ENCODE results near the gene CDC42BPA.
A peak's percentile ranks its signal among the peaks of the same experiment; 100 is the strongest.
"Not testable (repeated sequence)": the region's sequence is repeated elsewhere in the genome, so short reads cannot be mapped to it uniquely, and the experiment has no call there.

The CDC42BPA gene

DNA sequence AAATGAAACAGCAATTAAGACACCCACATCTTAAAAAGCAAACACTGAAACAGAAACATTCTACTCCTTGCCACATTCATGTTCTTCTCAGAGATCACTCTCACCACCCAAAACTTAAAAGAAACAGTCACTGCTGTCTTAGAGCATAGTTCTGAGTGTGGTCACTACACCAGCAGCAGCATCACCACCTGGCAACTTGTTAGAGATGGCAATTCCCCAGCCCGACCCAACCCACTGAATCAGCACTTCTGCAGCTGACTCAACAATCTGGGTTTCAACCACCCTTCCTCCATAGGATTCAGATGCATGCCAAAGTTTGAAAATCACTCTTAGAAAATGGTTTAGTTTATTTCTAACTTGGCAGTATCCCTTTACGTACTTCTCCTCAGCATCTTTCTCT is 126.1 kb downstream of the CDC42BPA start:
- DNase-seq = peak; percentile 40

DNA sequence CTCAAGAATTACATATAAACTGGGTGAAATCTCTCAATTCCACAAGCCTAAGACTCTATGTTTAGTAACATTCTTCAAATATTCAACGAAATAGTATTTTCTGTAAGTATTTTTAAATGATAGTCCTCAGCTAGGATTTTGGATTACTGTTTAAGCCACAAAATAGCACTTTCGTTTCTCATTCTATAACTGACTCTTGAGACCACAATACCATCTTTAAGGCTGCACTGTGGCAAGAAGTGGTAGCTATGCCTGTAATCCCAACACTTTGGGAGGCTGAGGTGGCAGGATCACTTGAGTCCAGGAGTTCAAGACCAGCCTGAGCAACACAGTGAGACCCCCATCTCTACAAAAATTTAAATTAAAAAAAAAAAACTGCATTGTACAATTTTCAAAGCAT is 126.7 kb downstream of the CDC42BPA start:
- no peak for DNase-seq

DNA sequence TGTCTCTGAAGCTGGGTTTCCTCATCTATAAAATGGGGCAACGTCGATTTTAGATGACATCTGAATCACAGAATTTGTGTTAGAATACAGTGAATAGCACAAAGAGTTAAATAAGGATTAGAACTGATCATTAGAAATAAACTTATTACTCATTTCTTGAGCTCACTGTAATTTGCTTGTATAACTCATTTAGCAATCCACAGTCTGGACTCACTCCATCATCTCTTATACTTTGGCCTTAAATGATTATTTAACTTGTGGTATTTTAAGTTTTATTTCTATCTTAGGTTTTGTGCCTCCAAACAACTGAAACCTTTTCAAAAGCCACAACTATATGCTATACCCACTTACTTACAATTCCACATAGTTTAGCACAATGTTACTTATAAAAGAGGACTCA is 128.0 kb downstream of the CDC42BPA start:
- DNase-seq = no peak

DNA sequence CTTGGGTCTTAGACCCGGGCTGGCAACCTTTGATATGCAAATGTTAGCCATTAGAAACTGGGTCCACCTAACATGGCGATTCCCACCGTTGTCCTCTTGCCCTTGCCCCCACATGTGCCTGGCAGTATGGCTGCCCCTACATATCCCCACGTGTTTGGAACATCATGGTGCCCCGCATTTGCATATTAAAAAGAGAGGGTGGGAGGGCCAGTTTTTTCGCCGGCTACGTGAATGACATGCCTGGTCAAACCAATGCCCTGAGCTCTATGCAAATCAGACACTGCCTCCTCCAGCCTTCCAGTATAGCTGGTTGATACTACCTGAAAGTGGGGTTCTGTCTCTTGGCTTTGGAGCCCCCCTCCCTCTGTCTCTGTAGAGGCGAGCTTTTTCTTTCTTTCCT is 133.0 kb downstream of the CDC42BPA start:
- DNase-seq = no peak

DNA sequence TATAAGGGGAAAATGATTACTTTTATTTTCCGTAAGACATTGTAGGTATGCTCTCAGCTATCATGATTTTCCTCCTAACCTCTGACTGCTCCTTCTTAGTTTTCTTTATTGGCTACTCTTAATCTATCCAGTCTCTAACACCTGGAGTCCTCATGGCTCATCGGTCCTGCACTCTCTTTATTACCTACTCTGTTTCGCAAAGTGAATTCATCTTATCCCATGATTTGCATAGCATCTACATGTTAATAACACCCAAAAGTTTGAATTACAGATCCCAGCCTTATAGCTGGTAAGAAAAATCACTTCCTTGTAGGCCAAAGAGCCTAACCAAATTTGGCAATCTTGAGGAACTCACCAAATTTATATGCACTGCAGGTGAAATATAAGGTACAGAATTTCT is 136.3 kb downstream of the CDC42BPA start:
- DNase-seq = no peak

DNA sequence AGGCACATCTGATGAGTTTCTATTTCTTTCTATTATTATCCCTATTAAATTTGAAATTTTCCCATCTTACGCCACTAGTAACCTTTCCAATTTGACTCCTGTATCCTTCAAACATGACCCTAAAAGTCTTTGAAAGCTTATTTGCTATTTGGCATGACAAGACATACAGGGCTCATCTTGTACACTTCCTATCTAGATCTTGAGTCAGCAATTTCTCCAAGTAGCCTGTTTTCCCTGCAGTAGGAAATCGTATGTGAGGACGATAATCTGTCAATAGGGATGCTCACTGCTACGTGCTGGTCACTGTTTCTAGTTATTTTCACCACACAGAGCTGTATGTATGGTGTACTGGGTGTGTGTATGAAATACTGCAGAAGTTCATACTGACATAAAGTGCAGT is 142.7 kb downstream of the CDC42BPA start:
- DNase-seq = no peak

DNA sequence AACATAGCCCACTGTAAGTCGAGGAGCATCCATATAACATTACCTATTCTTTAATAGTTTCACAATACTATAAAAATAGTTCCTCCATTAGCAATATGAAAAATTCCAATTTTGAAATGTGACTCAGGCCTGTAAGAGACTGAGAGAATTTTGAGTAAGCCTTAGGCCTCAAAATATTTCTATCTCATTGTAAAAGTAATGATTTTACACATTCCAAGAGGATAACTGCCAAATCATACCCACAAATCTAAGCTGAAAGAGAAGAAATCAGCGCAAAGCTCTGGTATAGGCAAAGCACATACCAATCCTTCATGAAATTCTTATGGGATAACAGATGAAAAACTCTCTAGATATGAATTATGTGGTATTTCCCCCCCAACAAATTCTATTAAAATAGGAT is 144.1 kb downstream of the CDC42BPA start:
- no peak for DNase-seq

DNA sequence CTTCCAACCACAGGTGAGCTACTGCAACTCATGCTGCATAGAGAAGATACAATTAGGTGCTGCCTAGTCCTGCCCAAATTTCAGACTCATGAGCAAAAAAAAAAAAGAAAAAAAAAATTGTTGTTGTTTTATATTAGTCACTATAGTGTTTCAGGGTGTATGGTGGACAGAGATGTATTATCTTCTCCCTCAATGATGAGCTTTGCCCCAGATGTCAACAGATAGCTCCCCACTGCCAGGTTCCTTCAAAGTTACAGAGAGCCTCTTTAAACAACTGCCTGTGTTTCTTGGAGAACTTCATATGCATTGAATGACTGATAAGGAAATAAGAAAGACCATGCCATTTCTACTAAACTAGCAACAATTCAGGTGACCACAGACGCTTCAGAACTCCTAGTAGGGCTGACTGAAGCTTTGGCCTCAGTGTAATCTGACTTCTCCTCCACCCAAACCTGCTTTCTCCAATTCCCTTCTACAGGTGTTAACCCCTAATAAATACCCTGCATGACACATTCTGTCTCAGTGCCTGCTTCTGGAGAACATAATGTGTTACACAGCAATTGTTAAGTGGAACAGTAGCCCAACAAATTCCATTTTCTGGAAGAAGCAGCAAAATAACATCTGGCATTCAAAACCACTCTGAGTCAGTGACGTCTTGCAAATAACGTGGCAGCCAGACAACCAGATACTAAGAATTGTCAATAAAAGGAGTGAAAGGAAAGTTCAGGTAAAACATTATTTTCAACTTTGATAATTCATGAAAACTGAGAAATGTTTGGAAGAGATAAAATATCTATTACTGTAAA is 147.7 kb downstream of the CDC42BPA start:
- no peak for DNase-seq

DNA sequence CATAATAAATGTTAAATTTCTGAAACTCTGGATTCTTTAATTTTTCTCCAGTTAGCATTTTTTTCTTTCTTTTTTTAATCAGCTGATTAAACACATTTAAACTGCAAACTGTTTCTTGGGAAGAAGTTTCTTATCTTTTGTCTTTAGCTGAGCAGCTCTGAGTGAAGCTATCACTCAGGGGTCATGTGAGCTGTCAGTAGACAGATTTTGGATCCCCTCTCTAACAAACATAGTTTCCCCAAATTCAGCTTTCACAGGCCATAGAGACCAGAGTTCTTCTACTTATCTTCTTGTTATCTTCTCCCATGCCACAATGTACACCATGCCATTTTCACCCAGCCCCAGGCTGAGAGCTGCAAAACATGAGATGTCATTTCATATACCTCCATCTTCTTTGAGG is 148.9 kb downstream of the CDC42BPA start:
- no peak for DNase-seq

DNA sequence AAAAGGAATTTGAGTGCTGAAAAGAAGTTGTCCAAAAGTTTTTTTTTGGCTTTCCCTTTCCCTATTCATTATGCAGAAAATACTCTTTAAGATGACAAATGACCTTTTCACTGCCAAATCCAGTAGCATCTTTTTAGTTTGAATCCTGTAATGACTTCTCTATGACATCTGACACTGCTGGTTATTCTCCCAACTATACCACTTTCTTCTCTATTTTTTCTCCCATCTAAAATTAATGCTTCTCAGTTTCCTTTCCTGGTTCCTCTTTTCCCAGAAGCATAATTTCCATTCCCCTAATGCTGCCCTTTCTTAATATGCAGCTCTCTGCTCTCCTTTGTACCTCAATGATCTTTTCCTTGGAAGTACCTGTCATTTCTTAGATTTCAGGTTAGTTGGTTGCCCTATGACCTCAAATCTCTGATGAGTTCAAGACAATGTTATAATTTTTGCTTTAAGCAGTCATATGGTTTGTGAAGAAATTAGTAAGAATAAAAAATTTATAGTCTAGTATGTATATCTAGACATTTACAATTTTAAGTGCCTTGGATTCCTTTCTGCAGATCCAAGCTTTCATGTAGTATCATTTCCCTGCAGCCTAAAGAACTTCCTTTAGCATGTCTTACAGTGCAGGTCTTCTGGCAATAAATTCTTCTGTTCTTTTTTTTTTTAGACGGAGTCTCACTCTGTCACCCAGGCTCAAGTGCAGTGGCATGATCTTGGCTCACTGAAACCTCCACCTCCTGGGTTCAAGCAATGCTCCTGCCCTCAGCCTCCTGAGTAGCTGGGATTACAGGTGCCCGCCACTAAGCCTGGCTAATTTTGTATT is 150.8 kb downstream of the CDC42BPA start:
- no peak for DNase-seq

DNA sequence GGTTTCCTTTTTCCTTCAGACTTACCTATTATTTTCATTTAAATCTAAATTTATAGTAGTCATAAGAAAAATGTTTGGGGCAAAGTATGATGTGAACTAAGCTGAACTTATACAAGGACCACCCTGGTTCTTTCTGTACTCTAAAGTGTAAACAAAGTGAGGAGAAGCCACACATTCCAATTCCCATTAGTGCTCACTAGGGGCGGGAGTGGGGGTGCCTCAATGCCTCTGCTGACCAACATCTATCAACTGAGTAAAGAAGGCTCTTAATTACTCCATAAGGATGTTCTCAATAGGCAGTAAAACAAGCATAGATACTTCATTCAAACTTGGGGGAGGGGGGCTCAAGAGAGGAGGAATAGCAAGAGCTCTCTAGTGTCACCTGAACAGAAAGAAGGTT is 151.7 kb downstream of the CDC42BPA start:
- DNase-seq = no peak

DNA sequence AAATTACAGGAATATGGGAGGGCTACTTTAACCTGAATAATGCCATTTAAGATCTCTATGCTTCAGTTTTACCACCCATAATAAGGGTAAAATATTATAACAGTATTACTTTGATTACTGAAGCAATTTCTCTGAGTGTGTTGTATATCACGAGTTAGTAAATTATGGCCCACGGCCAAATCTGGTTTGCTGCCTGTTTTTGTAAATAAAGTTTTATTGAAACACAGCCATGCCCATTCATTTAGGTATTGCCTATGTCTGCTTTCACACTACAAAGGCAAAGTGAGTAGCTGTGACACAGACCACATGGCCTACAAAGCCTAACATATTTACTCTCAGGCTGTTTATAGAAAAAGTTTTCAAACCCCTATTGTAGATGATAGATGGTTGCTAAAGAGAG is 156.8 kb downstream of the CDC42BPA start:
- DNase-seq = no peak

DNA sequence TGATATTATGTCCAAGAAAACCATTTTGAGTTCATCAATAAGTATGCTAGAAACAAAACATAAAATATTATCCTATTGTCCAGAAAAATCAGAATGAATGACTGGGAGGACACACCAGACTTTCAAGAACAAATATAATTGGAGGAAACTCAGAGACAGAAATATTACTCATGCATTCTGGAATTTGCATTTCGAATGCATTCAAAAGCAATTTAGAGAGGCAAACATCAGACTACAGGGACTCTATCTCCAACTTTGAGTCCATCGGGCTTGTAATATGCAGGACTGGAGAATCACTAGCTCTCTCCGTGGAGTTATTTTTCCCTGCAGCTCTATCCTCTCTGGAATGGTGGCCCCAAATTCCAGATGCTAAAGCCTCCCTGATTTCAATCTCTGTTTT is 161.8 kb downstream of the CDC42BPA start:
- no peak for DNase-seq

DNA sequence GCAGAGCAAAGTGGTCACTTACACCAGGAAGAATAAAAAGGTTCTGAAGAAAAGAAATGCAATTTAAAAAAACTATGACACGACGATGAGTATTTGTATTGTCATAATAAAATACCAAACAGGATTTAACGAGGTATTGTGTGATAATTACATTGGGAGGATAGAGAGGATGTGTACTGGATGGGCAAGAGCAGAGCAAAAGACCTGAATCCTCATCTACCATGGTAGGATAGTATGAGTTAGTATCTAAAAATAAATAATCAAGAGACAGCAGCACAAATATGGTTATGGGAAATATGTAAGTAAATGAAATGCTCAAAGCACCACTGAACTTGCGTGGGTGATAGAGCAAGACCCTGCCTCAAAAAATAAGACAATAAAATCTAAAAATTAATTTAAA is 162.6 kb downstream of the CDC42BPA start:
- DNase-seq = no peak

DNA sequence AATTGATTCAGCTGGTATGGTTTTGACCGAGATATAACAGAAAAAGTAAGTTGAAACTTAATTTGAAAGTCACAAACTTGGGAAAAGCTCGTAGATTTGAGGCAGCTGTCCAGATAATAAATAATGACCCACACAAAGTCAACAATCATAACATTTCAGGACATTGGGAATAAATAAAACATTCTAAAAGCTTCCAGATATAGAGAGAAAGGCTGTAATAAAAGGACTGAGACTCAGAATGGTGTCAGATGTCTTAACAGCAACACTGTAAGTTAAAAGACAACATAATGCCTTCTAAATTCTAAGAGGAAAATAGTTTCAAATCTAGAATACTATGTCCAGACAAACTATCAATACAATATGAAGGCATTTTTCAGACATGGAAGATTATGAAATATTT is 163.3 kb downstream of the CDC42BPA start:
- no peak for DNase-seq

DNA sequence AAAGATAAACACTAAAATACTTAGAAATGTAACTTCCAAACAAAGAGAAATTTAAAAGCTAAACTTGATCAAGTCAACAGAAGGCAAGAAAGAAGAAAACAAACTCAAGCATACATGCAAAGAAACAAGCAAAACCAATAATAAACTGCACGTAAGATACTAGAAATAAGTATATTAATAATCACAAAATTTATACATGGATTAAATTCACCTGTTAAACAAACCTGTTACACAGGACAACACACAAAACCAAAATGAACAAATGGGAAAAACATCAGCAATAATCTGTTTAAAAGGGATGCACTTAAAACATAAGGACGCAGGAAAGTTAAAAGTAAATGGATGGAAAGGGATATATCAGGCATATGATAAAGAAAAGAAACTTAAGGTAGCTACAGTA is 165.8 kb downstream of the CDC42BPA start:
- DNase-seq = no peak

DNA sequence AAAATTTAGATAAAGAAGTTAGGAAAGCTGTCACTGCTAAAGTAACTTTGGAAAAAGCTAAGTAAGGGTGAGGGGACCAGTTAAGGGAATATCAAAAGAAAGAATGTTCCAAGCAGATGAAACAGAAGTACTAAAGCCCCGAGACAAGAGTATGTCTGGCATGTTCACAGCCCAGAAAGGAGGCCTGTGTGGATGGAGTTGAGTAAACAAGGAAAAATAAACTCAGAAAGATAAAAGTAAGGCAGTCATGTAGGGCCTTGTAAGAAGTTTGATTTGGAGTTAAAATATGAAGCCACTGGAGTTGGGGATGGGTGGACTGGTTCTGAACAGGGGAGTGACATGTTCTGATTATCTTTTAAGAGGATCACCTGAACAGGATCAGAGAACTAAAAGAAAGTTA is 177.9 kb downstream of the CDC42BPA start:
- DNase-seq = no peak

DNA sequence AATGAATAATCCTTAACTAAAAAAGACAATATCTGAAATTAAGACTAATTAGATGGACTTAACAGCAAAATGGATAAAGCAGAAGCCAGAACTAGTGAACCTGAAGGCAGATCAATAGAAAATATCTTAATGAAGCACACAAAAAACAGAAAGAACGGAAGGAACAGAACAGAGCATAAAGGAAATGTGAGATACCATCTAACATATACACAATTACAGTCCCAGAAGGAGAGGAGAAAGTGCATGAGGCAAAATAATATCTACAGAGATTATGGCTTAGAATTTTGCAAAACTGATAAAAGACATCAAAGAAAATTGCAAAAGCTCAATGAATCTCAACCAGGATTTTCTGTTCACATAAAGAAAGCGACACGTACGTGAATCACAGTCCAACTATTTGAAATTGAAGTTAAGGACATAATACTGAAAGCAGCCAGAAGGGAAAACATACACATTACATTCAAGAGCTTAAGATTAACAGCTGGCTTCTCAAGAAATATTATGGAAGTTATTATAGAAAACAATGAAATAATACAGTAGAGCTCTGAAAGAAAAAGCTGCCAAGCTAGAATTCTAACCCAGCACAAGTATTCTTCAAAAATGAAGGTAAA is 182.0 kb downstream of the CDC42BPA start:
- DNase-seq = no peak

DNA sequence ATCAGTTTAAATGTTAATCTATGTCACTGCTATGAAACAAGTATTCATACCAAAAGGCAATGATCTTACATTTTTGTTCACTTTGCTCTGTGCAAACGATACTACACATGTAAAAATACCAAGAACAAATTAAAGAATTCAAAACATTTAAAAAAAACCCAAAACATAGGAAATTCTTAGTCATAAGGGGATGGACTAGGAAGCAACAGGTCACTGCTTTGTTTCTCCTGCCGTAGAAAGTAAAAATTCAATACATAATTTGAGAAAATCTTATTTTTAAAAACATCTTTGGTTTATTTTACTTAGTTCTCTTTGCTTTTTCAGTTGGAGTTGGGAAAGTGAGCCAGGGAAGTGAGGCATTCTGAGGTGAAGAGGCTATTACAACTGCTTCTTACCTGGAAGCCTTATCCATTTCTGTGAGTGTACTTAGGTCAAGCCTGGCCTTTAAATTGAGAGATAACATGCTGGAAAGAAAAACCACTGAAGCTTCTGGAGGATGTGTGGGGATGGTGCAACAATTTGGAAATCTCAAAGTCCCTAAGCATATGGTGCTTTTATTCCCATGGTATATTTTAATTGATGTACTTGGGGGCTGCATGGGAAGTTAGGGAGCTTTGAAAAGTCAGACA is 183.5 kb downstream of the CDC42BPA start:
- DNase-seq = no peak

DNA sequence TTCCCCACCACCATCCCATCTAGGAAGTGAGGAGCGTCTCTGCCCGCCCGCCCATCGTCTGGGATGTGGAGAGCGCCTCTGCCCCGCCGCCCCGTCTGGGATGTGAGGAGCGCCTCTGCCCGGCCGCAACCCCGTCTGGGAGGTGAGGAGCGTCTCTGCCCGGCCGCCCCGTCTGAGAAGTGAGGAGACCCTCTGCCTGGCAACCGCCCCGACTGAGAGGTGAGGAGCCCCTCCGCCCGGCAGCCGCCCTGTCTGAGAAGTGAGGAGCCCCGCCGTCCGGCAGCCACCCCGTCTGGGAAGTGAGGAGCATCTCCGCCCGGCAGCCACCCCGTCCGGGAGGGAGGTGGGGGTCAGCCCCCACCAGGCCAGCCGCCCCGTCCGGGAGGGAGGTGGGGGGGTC is 185.6 kb downstream of the CDC42BPA start:
- not testable (repeated sequence) for DNase-seq

DNA sequence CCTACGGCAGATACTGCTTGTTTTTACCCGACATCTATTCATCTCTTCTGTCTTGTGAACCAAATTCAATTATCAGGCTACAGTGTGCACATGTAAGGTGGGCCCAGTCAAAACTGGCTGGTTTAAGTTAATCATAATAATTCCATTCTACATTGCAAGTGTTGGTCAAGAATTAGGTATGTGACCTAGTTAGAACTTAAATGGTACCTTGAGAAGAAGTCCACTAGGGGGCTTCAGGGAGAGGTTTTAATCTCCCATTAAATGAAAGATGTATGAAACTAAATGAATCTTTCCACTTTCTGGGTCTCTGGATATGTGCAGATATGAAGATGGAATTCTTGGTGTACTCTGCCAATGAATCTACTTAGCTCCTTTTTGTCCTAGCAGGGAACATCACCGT is 187.1 kb downstream of the CDC42BPA start:
- no peak for DNase-seq

DNA sequence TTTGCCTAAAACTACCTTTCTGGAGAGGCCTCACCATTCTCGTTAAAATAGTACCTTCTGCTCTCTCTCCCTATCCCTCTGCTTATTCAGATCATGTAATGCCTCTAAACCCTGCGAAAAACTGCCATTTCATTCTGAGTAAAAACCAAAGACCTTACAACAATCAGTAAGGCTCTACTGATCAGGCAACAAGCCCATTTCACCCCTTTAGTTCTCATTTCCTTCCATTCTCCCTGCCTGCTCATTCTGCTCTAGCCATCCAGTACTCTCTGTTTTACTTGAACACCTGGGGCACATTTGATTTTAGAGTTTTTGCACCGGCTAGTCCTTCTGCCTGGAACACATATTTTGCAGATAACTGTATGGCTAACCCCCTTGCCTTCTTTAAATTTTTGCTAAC is 190.4 kb downstream of the CDC42BPA start:
- no peak for DNase-seq

DNA sequence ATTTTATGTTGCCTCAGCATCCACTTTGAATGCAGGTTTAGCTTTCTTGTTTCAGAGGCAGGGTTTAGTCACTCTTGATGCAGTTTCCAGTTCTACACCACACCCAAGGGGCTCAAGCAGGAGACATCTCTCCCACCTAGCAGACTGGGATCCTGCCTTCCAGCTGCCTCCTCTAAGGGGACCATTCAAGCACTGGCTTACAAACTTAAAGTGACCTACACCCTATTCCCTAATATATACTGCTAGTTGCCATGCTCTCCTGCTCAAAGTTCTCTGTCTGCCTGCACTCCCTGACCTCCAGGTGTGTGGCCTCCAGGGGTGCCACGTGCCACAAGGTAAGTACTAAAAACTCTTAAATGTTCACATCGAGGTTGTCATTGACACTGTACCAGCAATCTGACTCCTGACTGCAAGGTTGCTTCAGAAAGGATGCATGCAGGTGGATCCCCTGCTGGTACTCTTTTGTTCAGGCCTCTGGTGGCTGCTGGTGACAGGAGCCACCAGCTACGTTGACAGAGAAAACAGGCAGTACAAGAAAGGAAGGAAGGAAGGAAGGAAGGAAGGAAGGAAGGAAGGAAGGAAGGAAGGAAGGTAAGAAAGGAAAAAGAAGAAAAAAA is 192.3 kb downstream of the CDC42BPA start:
- DNase-seq = no peak

Data from right hindlimb (tissue), 1 donor.